IMR-90 (cell line): ENCODE measurements around the gene CDK7. TPM values are rescaled to one million over a fixed set of nuclear protein-coding genes. Genes with fewer than 3 reads are reported as not detected.

Experiments used
- ATAC-seq: fragments of 200-7000 bp; cut with Tn5 transposase; 2 replicates; pipeline ENCODE4 v1.9.1; 2020; ENCODE audit warnings: low read depth, mild to moderate bottlenecking, moderate library complexity
- BruUV-seq: library from RNA; stranded (reverse); fragments of 400-500 nt; replicated peaks from 2 replicates; lab custom pipeline; 2021; lab: Mats Ljungman, UMichigan
- CTCF ChIA-PET: fragments of 300-600 bp; formaldehyde crosslinking; extraction: SDS; loops from one replicate; lab custom pipeline; 2021; ENCODE audit warnings: antibody characterized with exemption; lab: Yijun Ruan, JAX
- POLR2A ChIA-PET: fragments of 300-600 bp; sonication (Branson Sonifier 250); formaldehyde crosslinking; loops from one replicate; lab custom pipeline; 2022; ENCODE audit warnings: antibody characterized with exemption; ENCODE audit not compliant: unreplicated experiment; lab: Charles Lee
- DNase-seq: peaks from one replicate; pipeline ENCODE4 v3.0.0; 2013
- H2AFZ ChIP-seq: replicated peaks from 2 replicates; pipeline ENCODE3; 2013; ENCODE audit warnings: low read length, mild to moderate bottlenecking; ENCODE audit not compliant: poor library complexity
- H2AK5ac ChIP-seq: 2 replicates; pipeline ENCODE4 v1.6.1; 2013; ENCODE audit warnings: low read depth, low read length, inconsistent platforms
- H2AK9ac ChIP-seq: replicated peaks from 2 replicates; pipeline ENCODE3; 2013; ENCODE audit warnings: mild to moderate bottlenecking, low read depth, low read length, moderate library complexity; ENCODE audit not compliant: poor library complexity
- H2BK120ac ChIP-seq: 2 replicates; pipeline ENCODE4 v1.6.1; 2013; ENCODE audit warnings: low read depth, low read length, inconsistent platforms
- H2BK15ac ChIP-seq: 3 replicates; pipeline ENCODE4 v1.6.1; 2013; ENCODE audit warnings: low read depth, low read length, inconsistent platforms
- H2BK20ac ChIP-seq: 2 replicates; pipeline ENCODE4 v1.6.1; 2013; ENCODE audit warnings: low read depth, mild to moderate bottlenecking, inconsistent platforms, low read length, moderate library complexity
- H2BK5ac ChIP-seq: 2 replicates; pipeline ENCODE4 v1.6.1; 2013; ENCODE audit warnings: mild to moderate bottlenecking, low read depth, low read length, inconsistent platforms; ENCODE audit not compliant: poor library complexity, severe bottlenecking
- H3K14ac ChIP-seq: replicated peaks from 2 replicates; pipeline ENCODE4 v1.6.1; 2013; ENCODE audit warnings: low read depth, low read length, inconsistent platforms
- H3K18ac ChIP-seq: 2 replicates; pipeline ENCODE4 v1.6.1; 2013; ENCODE audit warnings: low read depth, low read length, control low read depth
- H3K23ac ChIP-seq: 2 replicates; pipeline ENCODE4 v1.6.1; 2013; ENCODE audit warnings: low read depth, low read length, inconsistent platforms
- H3K27ac ChIP-seq: 2 replicates; pipeline ENCODE4 v1.5.1; 2013; ENCODE audit warnings: mild to moderate bottlenecking, control low read depth, low read length; ENCODE audit not compliant: insufficient read depth
- H3K27me3 ChIP-seq: 2 replicates; pipeline ENCODE4 v1.6.1; 2013; ENCODE audit warnings: low read length; ENCODE audit not compliant: control insufficient read depth, insufficient read depth
- H3K36me3 ChIP-seq: 2 replicates; pipeline ENCODE4 v1.6.1; 2013; ENCODE audit warnings: low read length, mixed read lengths; ENCODE audit not compliant: control insufficient read depth, insufficient read depth
- H3K4ac ChIP-seq: 2 replicates; pipeline ENCODE4 v1.6.1; 2013; ENCODE audit warnings: low read depth, low read length, inconsistent platforms
- H3K4me1 ChIP-seq: 2 replicates; pipeline ENCODE4 v1.6.1; 2013; ENCODE audit warnings: low read length, mixed read lengths; ENCODE audit not compliant: control insufficient read depth, insufficient read depth
- H3K4me2 ChIP-seq: 2 replicates; pipeline ENCODE4 v1.6.1; 2013; ENCODE audit warnings: low read depth, mild to moderate bottlenecking, control low read depth, low read length, moderate library complexity
- H3K4me3 ChIP-seq: 2 replicates; pipeline ENCODE4 v1.5.1; 2013; ENCODE audit warnings: low read depth, mild to moderate bottlenecking, control low read depth, low read length, moderate library complexity; ENCODE audit not compliant: insufficient read depth
- H3K56ac ChIP-seq: 2 replicates; pipeline ENCODE4 v1.6.1; 2013; ENCODE audit warnings: low read length, inconsistent platforms; ENCODE audit not compliant: insufficient read depth; ENCODE audit errors: extremely low read depth
- H3K79me1 ChIP-seq, 2 experiments: 2 replicates each; pipeline ENCODE4 v1.6.1; 2013; ENCODE audit warnings: low read length in 2 of 2, inconsistent platforms in 1 of 2, low read depth in 1 of 2
- H3K9ac ChIP-seq: 2 replicates; pipeline ENCODE4 v1.6.1; 2013; ENCODE audit warnings: low read depth, low read length, control low read depth
- H3K9me1 ChIP-seq: 2 replicates; pipeline ENCODE4 v1.6.1; 2013; ENCODE audit warnings: low read length, inconsistent platforms; ENCODE audit not compliant: insufficient read depth
- H3K9me3 ChIP-seq: 2 replicates; pipeline ENCODE4 v1.6.1; 2013; ENCODE audit warnings: low read length; ENCODE audit not compliant: control insufficient read depth, insufficient read depth
- H4K20me1 ChIP-seq: 2 replicates; pipeline ENCODE4 v1.6.1; 2013; ENCODE audit warnings: low read length, inconsistent platforms; ENCODE audit not compliant: insufficient read depth
- H4K5ac ChIP-seq: 2 replicates; pipeline ENCODE4 v1.6.1; 2013; ENCODE audit warnings: mild to moderate bottlenecking, low read depth, low read length, control low read depth
- H4K8ac ChIP-seq, 2 experiments: 2 replicates each; pipeline ENCODE4 v1.6.1; 2013; ENCODE audit warnings: low read depth in 2 of 2, low read length in 2 of 2, control low read depth in 1 of 2, inconsistent platforms in 1 of 2
- H4K91ac ChIP-seq: 2 replicates; pipeline ENCODE4 v1.6.1; 2013; ENCODE audit warnings: low read depth, low read length, inconsistent platforms; ENCODE audit not compliant: insufficient read depth
- CTCF ChIP-seq: conservative IDR thresholded peaks from 2 replicates; pipeline ENCODE4 v1.5.1; 2012; ENCODE audit warnings: mild to moderate bottlenecking, low read depth, low read length, improper control_type of control experiment
- ELK1 ChIP-seq: fragments of 150-350 bp; IDR thresholded peaks from 2 replicates; pipeline ENCODE4 v1.6.1; 2016; ENCODE audit warnings: low read depth, mild to moderate bottlenecking, low read length, moderate library complexity, borderline replicate concordance
- FOS ChIP-seq: fragments of 150-350 bp; IDR thresholded peaks from 2 replicates; pipeline ENCODE4 v1.6.1; 2016; ENCODE audit warnings: low read depth, low read length
- MAFK ChIP-seq: IDR thresholded peaks from 2 replicates; pipeline ENCODE4 v1.6.1; 2012; ENCODE audit warnings: low read depth, low read length, improper control_type of control experiment
- MAZ ChIP-seq: IDR thresholded peaks from 2 replicates; pipeline ENCODE4 v1.6.1; 2012; ENCODE audit warnings: low read depth, mild to moderate bottlenecking, low read length, improper control_type of control experiment, moderate library complexity, borderline replicate concordance
- MXI1 ChIP-seq: IDR thresholded peaks from 2 replicates; pipeline ENCODE4 v1.6.1; 2012; ENCODE audit warnings: low read depth, mild to moderate bottlenecking, low read length, moderate library complexity, borderline replicate concordance
- NFE2L2 ChIP-seq: fragments of 150-350 bp; IDR thresholded peaks from 2 replicates; pipeline ENCODE4 v1.6.1; 2016; ENCODE audit warnings: low read depth, mild to moderate bottlenecking, low read length
- RAD21 ChIP-seq: IDR thresholded peaks from 2 replicates; pipeline ENCODE4 v1.6.1; 2012; ENCODE audit warnings: low read length, improper control_type of control experiment
- RCOR1 ChIP-seq: IDR thresholded peaks from 2 replicates; pipeline ENCODE4 v1.6.1; 2012; ENCODE audit warnings: mild to moderate bottlenecking, low read length, improper control_type of control experiment; ENCODE audit not compliant: insufficient replicate concordance
- RFX5 ChIP-seq: IDR thresholded peaks from 2 replicates; pipeline ENCODE4 v1.8.0; 2012; ENCODE audit warnings: low read depth, mild to moderate bottlenecking, low read length, moderate library complexity
- SMC3 ChIP-seq: fragments of 150-350 bp; IDR thresholded peaks from 2 replicates; pipeline ENCODE4 v1.6.1; 2016; ENCODE audit warnings: low read depth, mild to moderate bottlenecking, antibody characterized with exemption, low read length, moderate library complexity
- WGBS, 2 experiments: methylation state at CpG; one replicate each; pipeline versions ENCODE4 v1.1.5 to v1.1.7; 2013; ENCODE audit warnings: missing lambda C conversion rate in 2 of 2; ENCODE audit not compliant: insufficient read length in 1 of 2; ENCODE audit errors: extremely low coverage in 2 of 2; 5-methylcytosine and 5-hydroxymethylcytosine counted together
- dilution Hi-C: fragments of 300-500 bp; cut with HindIII; formaldehyde crosslinking; loops from one replicate; pipeline ENCODE4 v1.14.3; 2018; ENCODE audit warnings: low sequenced_read_pairs; ENCODE audit not compliant: unreplicated experiment
- in situ Hi-C: fragments of 300-500 bp; cut with MboI; formaldehyde crosslinking; loops from 3 replicates; pipeline ENCODE4 v1.14.3; 2019; ENCODE audit warnings: low sequenced_read_pairs, inconsistent platforms, mixed read lengths
- intact Hi-C: fragments of 100-400 bp; cut with micrococcal nuclease; formaldehyde crosslinking; loops from 2 replicates; pipeline ENCODE4 v1.10.0; 2022
- polyA plus RNA-seq, 3 experiments: library from polyadenylated mRNA; depleted of rRNA; stranded (reverse); fragments of >200 nt; gene quantifications; 2 replicates each; pipeline ENCODE4 v1.2.3, GENCODE V29; 2012; ENCODE audit warnings: low replicate concordance in 1 of 3
- total RNA-seq: library from RNA; depleted of rRNA; stranded (reverse); fragments of >200 nt; gene quantifications from 2 replicates; pipeline ENCODE4 v1.2.3, GENCODE V29; 2012

CDK7 gene
- total and polyA plus RNA-seq, 2 of the 4 experiments (the other 2 are of a cell fraction): 59.8 to 65.6 TPM

- no TSS peak for BruUV-seq
- dilution Hi-C loops: no loop called here
- POLR2A ChIA-PET: no interaction called here
- H3K4me2 ChIP-seq: peak overlapping the region; percentile 51; the same call in 1 of the 2 replicates
- peak overlapping the region; percentile 32 for H2AFZ ChIP-seq
- H3K27me3 ChIP-seq: no peaks in the 10 kb centered on the region
- no peak overlapping the region for H3K9ac ChIP-seq
- H4K20me1 ChIP-seq: no peaks in the 10 kb centered on the region
- DNase-seq (no peak), ATAC-seq (no peak)
- WGBS, 2 experiments: no CpG with 5 or more reads among the region's 6 CpGs
- H3K79me1 ChIP-seq: peaks cover 15 to 16% of the 10 kb centered on the region in 2 experiments; a peak in 3 of 4 replicates
- H3K14ac ChIP-seq: peak overlapping the region; percentile 76; the same call in 1 of the 2 replicates
- H2AK9ac ChIP-seq: peak overlapping the region; percentile 88
- no peaks in the 10 kb centered on the region for H3K9me3 ChIP-seq
- TF ChIP-seq MAFK (no peak), FOS (no peak), CTCF (no peak), NFE2L2 (no peak), RFX5 (no peak), ELK1 (no peak), RCOR1 (no peak), MAZ (no peak), SMC3 (no peak), MXI1 (no peak), RAD21 (no peak)
- peak overlapping the region; percentile 37 to 76; a peak in 3 of 4 replicates for H4K8ac ChIP-seq
- CTCF ChIA-PET: interaction anchor here (0.9 kb wide), 1 partner anchor 11 kb away, joined by 3 read pairs; no protein-coding TSS in a partner anchor
- intact Hi-C loops: no loop called here
- H3K18ac ChIP-seq: no peak overlapping the region
- H2BK20ac ChIP-seq: no peak overlapping the region
- no peak overlapping the region for H2BK120ac ChIP-seq
- H3K9me1 ChIP-seq: no peaks in the 10 kb centered on the region
- H3K36me3 ChIP-seq: 0 out of 2 replicates have a peak, but pooled peaks cover 2% of the 10 kb centered on the region
- in situ Hi-C loops: no loop called here
- peak overlapping the region; percentile 30; the same call in 1 of the 2 replicates for H4K91ac ChIP-seq
- no peak overlapping the region; the same call in 1 of the 2 replicates for H3K56ac ChIP-seq
- peak overlapping the region; percentile 91 for H3K4me3 ChIP-seq
- no peak overlapping the region for H3K23ac ChIP-seq
- H4K5ac ChIP-seq: peak overlapping the region; percentile 42; the same call in 1 of the 2 replicates
- 0 out of 2 replicates have a peak overlapping the region, but pooled peaks have one; percentile 51 for H2AK5ac ChIP-seq
- no peak overlapping the region for H2BK5ac ChIP-seq
- H2BK15ac ChIP-seq: no peak overlapping the region
- no peak overlapping the region for H3K27ac ChIP-seq
- peaks cover 6% of the 10 kb centered on the region for H3K4me1 ChIP-seq
- peak overlapping the region; percentile 69; the same call in 1 of the 2 replicates for H3K4ac ChIP-seq
Observed at GRCh38 chr5:69217151-69217511, 17.6 kb upstream of the CDK7 start.
